ENCODE data around the gene TIMP4. TPM values are rescaled to one million over a fixed set of nuclear protein-coding genes. Genes with fewer than 3 reads are reported as not detected.

TIMP4 gene
- total and polyA plus RNA-seq, 10 donors = 0.37 to 10.8 (median 2.1) TPM

- intact Hi-C loops (cut with DNase I; ENCODE audit: low total_unique reads) = loop anchor here (5.0 kb wide), 1 partner anchor 342 kb away; no protein-coding TSS in a partner anchor
- Histone ChIP-seq H3K27me3 (replicated peaks in 1 of 7) (peaks cover 0 to 8% (median 0%) of the 10 kb centered on the region in 7 donors), H3K36me3 (no peaks in the 10 kb centered on the region), H3K4me3 (no peak overlapping the region), H3K9me3 (no peaks in the 10 kb centered on the region), H3K4me1 (peaks cover 0 to 16% (median 5%) of the 10 kb centered on the region in 6 donors), H3K27ac (no peak overlapping the region)
- WGBS, 5 donors = 0 to 8% (median 2%) methylated on average over 3 of the region's 3 CpGs
- TF ChIP-seq CTCF (IDR thresholded peaks at IDR 0.05 in 8 of 11, conservative IDR thresholded peaks at IDR 0.05 in 3 of 11) (peak; percentile 65 to 92 (median 79)), POLR2A (IDR thresholded peaks at IDR 0.05) (no peak), POLR2AphosphoS5 (IDR thresholded peaks at IDR 0.05) (peak in 1 of 3 donors; percentile 21)
- DNase-seq = peak; percentile 91
Measured at GRCh38 chr3:12135029-12135657, 23.6 kb downstream of the TIMP4 start.

DNA sequence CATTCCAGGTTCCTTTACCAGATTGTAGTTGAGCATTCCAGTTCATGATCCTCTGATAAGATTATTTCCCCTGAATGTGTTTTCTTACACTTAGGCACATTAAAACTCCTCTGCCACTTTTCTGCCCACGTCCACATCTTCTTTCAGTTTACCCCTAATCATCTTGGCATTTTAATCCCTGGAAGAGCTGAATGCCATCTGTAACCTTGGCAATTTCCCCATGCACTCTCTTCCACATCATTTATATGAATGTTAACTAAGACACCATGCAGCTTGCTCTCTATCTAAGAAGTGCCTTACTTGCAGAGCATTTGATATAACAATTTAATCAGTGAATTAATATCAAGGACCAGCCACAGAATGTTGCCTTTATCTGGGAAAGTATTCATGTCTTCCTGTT lies 25.8 kb downstream of the TIMP4 start:
- TF ChIP-seq CTCF (IDR thresholded peaks at IDR 0.05 in 8 of 11, conservative IDR thresholded peaks at IDR 0.05 in 3 of 11) = no peak
- no peak for TF ChIP-seq POLR2AphosphoS5 (IDR thresholded peaks at IDR 0.05)
- TF ChIP-seq POLR2A (IDR thresholded peaks at IDR 0.05) = no peak
- H3K4me1 ChIP-seq = peaks cover 0 to 4% (median 0%) of the 10 kb centered on the region in 6 donors
- H3K36me3 ChIP-seq = no peaks in the 10 kb centered on the region
- H3K9me3 ChIP-seq = no peaks in the 10 kb centered on the region
- H3K27me3 ChIP-seq (replicated peaks in 1 of 7) = peaks cover 0 to 8% (median 0%) of the 10 kb centered on the region in 7 donors
- H3K4me3 ChIP-seq = no peak overlapping the region
- intact Hi-C loops (cut with DNase I; ENCODE audit: low total_unique reads) = no loop called here
- 37 to 51% (median 40%) methylated on average over 1 of the region's 1 CpG for WGBS, 5 donors
- H3K27ac ChIP-seq = no peak overlapping the region
- no peak for DNase-seq

DNA sequence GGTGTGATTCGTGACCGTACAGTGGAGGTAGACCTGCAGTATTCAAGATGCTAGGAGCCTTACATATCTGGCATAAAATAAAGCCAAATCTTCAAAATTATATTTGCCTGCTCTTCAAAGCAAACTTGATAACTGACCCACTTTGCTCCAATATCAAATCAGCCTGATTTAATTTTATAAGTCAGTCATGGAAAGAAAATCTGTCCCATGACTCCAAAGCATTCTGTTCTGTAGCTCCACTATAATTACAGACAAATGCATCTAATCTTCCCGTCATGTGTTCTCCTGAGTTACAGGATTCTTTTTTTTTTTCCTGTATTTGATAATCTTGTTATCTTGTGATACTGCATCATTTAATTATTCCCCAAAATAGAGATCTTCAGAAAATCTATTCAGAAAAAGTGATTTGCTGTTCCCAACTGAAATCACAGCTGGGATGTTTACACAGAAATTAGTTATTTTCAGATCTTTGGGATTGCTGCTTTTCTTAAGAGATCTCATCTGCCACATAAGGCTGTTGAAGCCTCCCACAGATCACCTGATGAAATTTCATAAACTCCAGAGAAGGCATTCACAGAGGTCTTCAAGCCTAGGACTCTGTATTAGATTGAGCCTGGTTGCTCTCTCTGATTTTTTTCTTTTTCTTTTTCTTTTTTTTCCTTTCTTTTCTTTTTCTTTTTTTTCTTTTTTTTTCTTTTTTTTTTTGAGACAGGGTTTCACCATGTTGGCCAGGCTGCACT lies 27.2 kb downstream of the TIMP4 start:
- TF ChIP-seq POLR2A (IDR thresholded peaks at IDR 0.05) (no peak), CTCF (IDR thresholded peaks at IDR 0.05 in 8 of 11, conservative IDR thresholded peaks at IDR 0.05 in 3 of 11) (no peak), POLR2AphosphoS5 (IDR thresholded peaks at IDR 0.05) (no peak)
- intact Hi-C loops (cut with DNase I; ENCODE audit: low total_unique reads) = no loop called here
- Histone ChIP-seq H3K36me3 (no peaks in the 10 kb centered on the region), H3K9me3 (no peaks in the 10 kb centered on the region), H3K4me3 (no peak overlapping the region), H3K4me1 (peaks cover 0 to 4% (median 0%) of the 10 kb centered on the region in 6 donors), H3K27ac (no peak overlapping the region), H3K27me3 (replicated peaks in 1 of 7) (peaks cover 0 to 8% (median 0%) of the 10 kb centered on the region in 7 donors)
- DNase-seq = no peak
- WGBS, 5 donors = 79 to 95% (median 88%) methylated on average over 3 of the region's 3 CpGs

DNA sequence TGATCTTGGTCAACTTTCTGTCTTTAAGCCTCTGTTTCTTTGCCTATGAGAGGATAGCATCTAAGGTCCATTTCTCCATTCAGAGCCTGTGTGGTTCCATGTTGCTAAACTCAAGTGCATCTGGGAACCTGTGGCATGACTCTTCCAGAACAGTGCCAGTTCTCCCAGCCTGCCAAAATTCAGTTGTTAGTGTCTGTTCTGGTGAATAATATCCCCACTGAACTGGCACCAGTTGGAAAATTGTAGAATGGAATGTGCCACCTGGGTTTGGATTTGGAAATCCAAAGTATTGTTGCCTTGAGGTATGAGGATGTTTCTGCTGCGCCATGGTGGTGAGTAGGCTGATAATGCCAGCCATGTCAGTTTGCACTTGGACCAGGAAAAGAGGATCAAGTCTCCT lies 31.3 kb downstream of the TIMP4 start:
- 88 to 100% (median 94%) methylated on average over 1 of the region's 1 CpG for WGBS, 5 donors
- Histone ChIP-seq H3K4me1 (no peaks in the 10 kb centered on the region), H3K9me3 (no peaks in the 10 kb centered on the region), H3K36me3 (no peaks in the 10 kb centered on the region), H3K4me3 (no peak overlapping the region), H3K27ac (no peak overlapping the region), H3K27me3 (replicated peaks in 1 of 7) (peaks cover 0 to 8% (median 0%) of the 10 kb centered on the region in 7 donors)
- TF ChIP-seq POLR2A (IDR thresholded peaks at IDR 0.05) = no peak
- no peak for TF ChIP-seq POLR2AphosphoS5 (IDR thresholded peaks at IDR 0.05)
- TF ChIP-seq CTCF (IDR thresholded peaks at IDR 0.05 in 8 of 11, conservative IDR thresholded peaks at IDR 0.05 in 3 of 11) = no peak
- intact Hi-C loops (cut with DNase I; ENCODE audit: low total_unique reads) = no loop called here
- no peak for DNase-seq

All from spleen (tissue), 11 donors.